ENCODE measurements around the gene ATP11B. TPM values are rescaled to one million over a fixed set of nuclear protein-coding genes. Genes with fewer than 3 reads are reported as not detected.

Gene ATP11B
- total and polyA plus RNA-seq, 2 of the 8 experiments (the other 6 are each of a cell fraction or from before 2014, with no cell fraction given), result 5.1 to 26.5 TPM

GRCh38 chr3:182906036-182906435 lies 112.7 kb downstream of the ATP11B start:
- H3K23ac ChIP-seq (ENCODE audit: insufficient read length), result no peak overlapping the region
- H3K18ac ChIP-seq (ENCODE audit: extremely low read depth, low read length), result no peak overlapping the region
- no peak for TF ChIP-seq POU5F1 (IDR thresholded peaks at IDR 0.05; ENCODE audit: low read depth, low read length)
- H2BK12ac ChIP-seq (ENCODE audit: low read depth, low read length), result no peak overlapping the region
- no peaks in the 10 kb centered on the region for H4K20me1 ChIP-seq (replicated peaks in 1 of 2; ENCODE audit: control insufficient read depth in 1 of 2, insufficient read depth in 2 of 2, low read length in 2 of 2)
- no peak overlapping the region for H2BK20ac ChIP-seq (ENCODE audit: low read length)
- no peak for DNase-seq (ENCODE audit: low read depth in 1 of 2, low spot score in 2 of 2)
- H2BK15ac ChIP-seq (ENCODE audit: low read length), result no peak overlapping the region
- ChIA-PET CTCF (ENCODE audit: partially characterized antibody) (interaction anchor here (0.6 to 5.5 kb wide), 4 partner anchors 10 to 607 kb away, joined by 3 to 27 read pairs (median 4); no protein-coding TSS in a partner anchor), POLR2A (ENCODE audit: partially characterized antibody) (no interaction called here)
- no peak overlapping the region for H3K56ac ChIP-seq (replicated peaks; ENCODE audit: insufficient read length, low read depth, low read length)
- no peaks in the 10 kb centered on the region for H3K23me2 ChIP-seq (ENCODE audit: low read depth, low read length)
- FAIRE-seq, result no peak
- no peaks in the 10 kb centered on the region for H3K79me1 ChIP-seq (ENCODE audit: low read depth, low read length)
- no peak overlapping the region for H3K9ac ChIP-seq (replicated peaks in 1 of 4; ENCODE audit: extremely low read depth in 1 of 4, low read depth in 3 of 4, low read length in 3 of 4)
- no peak overlapping the region for H3K4ac ChIP-seq (replicated peaks; ENCODE audit: insufficient read length, low read depth, low read length)
- no peaks in the 10 kb centered on the region for H3K9me3 ChIP-seq (ENCODE audit: insufficient read depth in 2 of 2, low read depth in 1 of 2, low read length in 1 of 2)
- H3K14ac ChIP-seq (ENCODE audit: insufficient read length), result no peak overlapping the region
- H3K4me2 ChIP-seq (ENCODE audit: insufficient read depth in 1 of 2, low read depth in 2 of 2, low read length in 2 of 2), result no peak overlapping the region
- H3K27me3 ChIP-seq (replicated peaks in 1 of 4; ENCODE audit: control insufficient read depth in 3 of 4, extremely low read depth in 1 of 4, insufficient read depth in 3 of 4, low read length in 3 of 4), result no peaks in the 10 kb centered on the region
- WGBS, 2 experiments (ENCODE audit: extremely low coverage in 1 of 2, insufficient coverage in 1 of 2, insufficient read length in 1 of 2, insufficient replicate concordance in 2 of 2, low coverage in 1 of 2, low lambda C conversion rate in 2 of 2, missing lambda C conversion rate in 1 of 2), result 87% methylated on average over 1 of the region's 1 CpG; no CpG with 5 or more reads in 1 of the 2 experiments
- H2AFZ ChIP-seq (ENCODE audit: low read length), result no peak overlapping the region
- H3K4me1 ChIP-seq (replicated peaks in 1 of 4; ENCODE audit: control insufficient read depth in 3 of 4, insufficient read depth in 4 of 4, low read length in 3 of 4), result peaks cover 0 to 3% (median 0%) of the 10 kb centered on the region in 4 experiments; a peak in 1 of 7 replicates
- no peak overlapping the region for H2BK5ac ChIP-seq (ENCODE audit: low read depth, low read length)
- H3K79me2 ChIP-seq (ENCODE audit: control insufficient read depth in 1 of 2, insufficient read depth in 2 of 2, low read length in 2 of 2), result no peaks in the 10 kb centered on the region
- no peak overlapping the region for H2AK5ac ChIP-seq (ENCODE audit: low read depth, low read length)
- H4K5ac ChIP-seq (ENCODE audit: insufficient read length, low read depth, low read length), result no peak overlapping the region
- H4K91ac ChIP-seq (replicated peaks; ENCODE audit: insufficient read length, low read length), result no peak overlapping the region
- H3K36me3 ChIP-seq (ENCODE audit: control insufficient read depth in 2 of 4, insufficient read depth in 4 of 4, low read length in 3 of 4), result no peaks in the 10 kb centered on the region
- H2BK120ac ChIP-seq (replicated peaks; ENCODE audit: low read depth, low read length), result no peak overlapping the region
- no peak overlapping the region; the same call in 1 of the 2 replicates for H4K8ac ChIP-seq (ENCODE audit: extremely low read depth, insufficient read depth, low read length)
- H3K27ac ChIP-seq (ENCODE audit: low read depth, low read length), result no peak overlapping the region
- no peak overlapping the region for H3K4me3 ChIP-seq (ENCODE audit: extremely low read depth in 1 of 4, insufficient read depth in 2 of 4, low read depth in 3 of 4, low read length in 4 of 4)

Data from H1 (cell line).